ENCODE data around the gene ARHGAP15. TPM values are rescaled to one million over a fixed set of nuclear protein-coding genes. Genes with fewer than 3 reads are reported as not detected.

Gene ARHGAP15
- total and polyA plus RNA-seq, 9 donors = 1.5 to 10.0 (median 2.6) TPM

- peaks cover 1% of the 10 kb centered on the region for H3K4me1 ChIP-seq (ENCODE audit: insufficient read depth)
Observed at GRCh38 chr2:143710879-143711278, 581.7 kb downstream of the ARHGAP15 start.

GRCh38 chr2:143716522-143716921 lies 587.3 kb downstream of the ARHGAP15 start:
- H3K4me1 ChIP-seq (ENCODE audit: insufficient read depth) = no peaks in the 10 kb centered on the region
- 6 to 25% (median 15%) methylated on average over 1 of the region's 1 CpG for WGBS, 3 donors
- DNase-seq = no peak

More at GRCh38 chr2:143710879-143711278, 581.7 kb downstream of the ARHGAP15 start:
- TF ChIP-seq EP300 (IDR thresholded peaks at IDR 0.05) (no peak), POLR2A (IDR thresholded peaks at IDR 0.05) (no peak), CTCF (IDR thresholded peaks at IDR 0.05) (no peak)
- intact Hi-C loops (cut with DNase I) = no loop called here
- no peak overlapping the region for H3K4me3 ChIP-seq
- no peaks in the 10 kb centered on the region for H3K36me3 ChIP-seq
- no peak overlapping the region for H3K27ac ChIP-seq
- no peak for DNase-seq
- 81 to 92% (median 90%) methylated on average over 2 of the region's 2 CpGs for WGBS, 3 donors
- no peaks in the 10 kb centered on the region for H3K27me3 ChIP-seq
- H3K9me3 ChIP-seq = no peaks in the 10 kb centered on the region

GRCh38 chr2:143717053-143717452 lies 587.8 kb downstream of the ARHGAP15 start:
- TF ChIP-seq POLR2A (IDR thresholded peaks at IDR 0.05) (no peak), CTCF (IDR thresholded peaks at IDR 0.05) (no peak), EP300 (IDR thresholded peaks at IDR 0.05) (no peak)
- Histone ChIP-seq H3K27me3 (no peaks in the 10 kb centered on the region), H3K4me3 (no peak overlapping the region), H3K4me1 (ENCODE audit: insufficient read depth) (no peaks in the 10 kb centered on the region), H3K36me3 (no peaks in the 10 kb centered on the region), H3K27ac (peak overlapping the region in 1 of 2 donors; percentile 28), H3K9me3 (no peaks in the 10 kb centered on the region)
- WGBS, 3 donors = 3 to 12% (median 6%) methylated on average over 6 of the region's 6 CpGs
- peak in 3 of 5 donors; percentile 14 to 28 (median 16) for DNase-seq
- intact Hi-C loops (cut with DNase I) = no loop called here

More at GRCh38 chr2:143716522-143716921, 587.3 kb downstream of the ARHGAP15 start:
- H3K9me3 ChIP-seq = no peaks in the 10 kb centered on the region
- no peak overlapping the region for H3K4me3 ChIP-seq
- no peaks in the 10 kb centered on the region for H3K36me3 ChIP-seq
- intact Hi-C loops (cut with DNase I) = no loop called here
- TF ChIP-seq CTCF (IDR thresholded peaks at IDR 0.05) (no peak), POLR2A (IDR thresholded peaks at IDR 0.05) (no peak), EP300 (IDR thresholded peaks at IDR 0.05) (no peak)
- H3K27ac ChIP-seq = no peak overlapping the region
- H3K27me3 ChIP-seq = no peaks in the 10 kb centered on the region

GRCh38 chr2:143717536-143718168 lies 588.4 kb downstream of the ARHGAP15 start:
- intact Hi-C loops (cut with DNase I) = no loop called here
- H3K27ac ChIP-seq = peak overlapping the region in 1 of 2 donors; percentile 28
- H3K4me1 ChIP-seq (ENCODE audit: insufficient read depth) = no peaks in the 10 kb centered on the region
- WGBS, 3 donors = 22 to 32% (median 26%) methylated on average over 10 of the region's 10 CpGs
- no peaks in the 10 kb centered on the region for H3K36me3 ChIP-seq
- no peaks in the 10 kb centered on the region for H3K9me3 ChIP-seq
- DNase-seq = no peak
- TF ChIP-seq EP300 (IDR thresholded peaks at IDR 0.05) (no peak), POLR2A (IDR thresholded peaks at IDR 0.05) (no peak), CTCF (IDR thresholded peaks at IDR 0.05) (no peak)
- H3K27me3 ChIP-seq = no peaks in the 10 kb centered on the region
- H3K4me3 ChIP-seq = no peak overlapping the region
